ENCODE data around the gene C14orf119.

DNA sequence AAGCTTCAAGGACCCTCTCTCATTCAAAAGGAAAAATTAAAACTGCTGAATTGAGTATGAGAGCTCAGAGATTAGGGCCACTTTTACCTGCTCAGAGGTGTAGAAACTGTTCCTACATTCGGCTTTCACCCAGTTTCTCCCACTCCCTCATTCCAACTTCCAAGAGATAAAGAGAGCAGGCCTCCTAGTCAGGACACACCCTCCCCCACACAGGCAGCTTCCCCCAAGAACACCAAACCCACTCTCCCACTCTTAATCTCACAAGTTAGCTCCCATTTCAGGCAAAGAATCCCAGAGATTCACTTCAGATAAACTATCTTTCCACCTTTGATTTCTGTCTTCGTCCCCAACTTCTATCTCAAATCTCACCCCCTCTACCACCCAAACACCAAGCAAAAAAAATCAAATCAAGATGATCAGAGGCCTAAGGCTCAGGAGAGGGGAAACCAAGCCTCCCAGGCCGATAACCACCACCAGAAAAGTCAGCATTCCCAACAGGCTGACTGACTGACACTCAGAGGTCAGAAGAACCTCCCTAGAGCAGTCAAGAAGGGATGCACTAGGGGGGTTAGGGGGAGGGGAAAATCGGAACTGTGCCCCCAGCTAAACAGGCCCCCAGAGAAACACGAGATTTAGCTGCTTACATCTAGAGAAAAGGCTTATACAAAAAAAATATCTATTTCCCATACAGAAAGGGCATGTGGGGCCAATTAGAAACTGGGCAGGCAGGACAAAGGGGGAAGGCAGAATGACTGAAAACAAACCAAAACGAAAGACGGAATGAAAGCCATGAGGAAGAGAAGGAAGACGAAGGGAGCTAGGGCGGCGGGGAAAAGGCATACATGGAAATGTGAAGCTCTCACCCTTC, 24.8 kb upstream of the C14orf119 start:
- TF ChIP-seq, protein P1, sequence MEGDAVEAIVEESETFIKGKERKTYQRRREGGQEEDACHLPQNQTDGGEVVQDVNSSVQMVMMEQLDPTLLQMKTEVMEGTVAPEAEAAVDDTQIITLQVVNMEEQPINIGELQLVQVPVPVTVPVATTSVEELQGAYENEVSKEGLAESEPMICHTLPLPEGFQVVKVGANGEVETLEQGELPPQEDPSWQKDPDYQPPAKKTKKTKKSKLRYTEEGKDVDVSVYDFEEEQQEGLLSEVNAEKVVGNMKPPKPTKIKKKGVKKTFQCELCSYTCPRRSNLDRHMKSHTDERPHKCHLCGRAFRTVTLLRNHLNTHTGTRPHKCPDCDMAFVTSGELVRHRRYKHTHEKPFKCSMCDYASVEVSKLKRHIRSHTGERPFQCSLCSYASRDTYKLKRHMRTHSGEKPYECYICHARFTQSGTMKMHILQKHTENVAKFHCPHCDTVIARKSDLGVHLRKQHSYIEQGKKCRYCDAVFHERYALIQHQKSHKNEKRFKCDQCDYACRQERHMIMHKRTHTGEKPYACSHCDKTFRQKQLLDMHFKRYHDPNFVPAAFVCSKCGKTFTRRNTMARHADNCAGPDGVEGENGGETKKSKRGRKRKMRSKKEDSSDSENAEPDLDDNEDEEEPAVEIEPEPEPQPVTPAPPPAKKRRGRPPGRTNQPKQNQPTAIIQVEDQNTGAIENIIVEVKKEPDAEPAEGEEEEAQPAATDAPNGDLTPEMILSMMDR (IDR thresholded peaks at IDR 0.05; ENCODE audit: insufficient read depth, low read length, poor library complexity, severe bottlenecking): no peak
- no peak for TF ChIP-seq EZH2phosphoT487 (conservative IDR thresholded peaks at IDR 0.05; ENCODE audit: low read length)

Measured in SU-DHL-6 (cell line).